Measurements from ENCODE around the gene KSR1.

DNA sequence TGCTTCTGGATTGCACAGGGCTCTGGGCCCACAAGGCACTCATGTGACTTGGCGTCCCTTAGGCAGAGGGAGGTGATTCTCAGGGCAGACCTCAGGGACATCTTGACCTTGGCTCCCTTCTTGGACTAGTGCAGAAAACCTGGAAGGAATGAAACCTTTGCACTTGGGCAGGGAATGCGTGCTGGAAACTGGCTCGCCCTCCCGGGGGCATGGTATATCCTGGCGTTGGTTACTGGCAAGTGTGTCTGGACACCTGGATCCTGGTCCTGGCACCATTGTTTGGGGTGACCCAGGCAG lies 111.3 kb downstream of the KSR1 start:
- no peak for TF ChIP-seq FOXK2 (IDR thresholded peaks at IDR 0.05)
- TF ChIP-seq FOXA1 (IDR thresholded peaks at IDR 0.05) = no peak
- no peak for TF ChIP-seq BHLHE40 (IDR thresholded peaks at IDR 0.05; ENCODE audit: borderline replicate concordance)
- TF ChIP-seq SP1 (IDR thresholded peaks at IDR 0.05) = no peak
